H9 (cell line): ENCODE measurements around the gene UTS2B. TPM values are rescaled to one million over a fixed set of nuclear protein-coding genes. Genes with fewer than 3 reads are reported as not detected.
"Not testable (repeated sequence)": the region's sequence is repeated elsewhere in the genome, so short reads cannot be mapped to it uniquely, and the experiment has no call there.

ENCODE experiments used
- DNase-seq: peaks from one replicate; pipeline ENCODE4 v3.0.0-alpha.2; 2017
- H2AFZ ChIP-seq: one replicate; pipeline ENCODE4 v1.6.1; 2013; ENCODE audit warnings: mild to moderate bottlenecking, low read length, control low read depth, moderate library complexity
- H2AK5ac ChIP-seq: 2 replicates; pipeline ENCODE4 v1.6.1; 2013; ENCODE audit warnings: low read length, control low read depth, mixed read lengths; ENCODE audit not compliant: insufficient read length
- H2BK120ac ChIP-seq: one replicate; pipeline ENCODE4 v1.6.1; 2013; ENCODE audit warnings: low read depth, mild to moderate bottlenecking, low read length, control low read depth, inconsistent platforms; ENCODE audit not compliant: poor library complexity, severe bottlenecking
- H2BK12ac ChIP-seq: 2 replicates; pipeline ENCODE4 v1.6.1; 2013; ENCODE audit warnings: low read length, control low read depth, mixed read lengths, low read depth; ENCODE audit not compliant: insufficient read length
- H2BK15ac ChIP-seq: 2 replicates; pipeline ENCODE4 v1.6.1; 2013; ENCODE audit warnings: low read depth, low read length, control low read depth
- H2BK20ac ChIP-seq: one replicate; pipeline ENCODE4 v1.6.1; 2013; ENCODE audit warnings: low read depth, mild to moderate bottlenecking, low read length, control low read depth, inconsistent platforms; ENCODE audit not compliant: poor library complexity, severe bottlenecking
- H2BK5ac ChIP-seq: 2 replicates; pipeline ENCODE4 v1.6.1; 2013; ENCODE audit warnings: low read length, control low read depth, mixed read lengths; ENCODE audit not compliant: insufficient read length
- H3K14ac ChIP-seq: 2 replicates; pipeline ENCODE4 v1.6.1; 2013; ENCODE audit warnings: low read length, control low read depth; ENCODE audit not compliant: insufficient read depth
- H3K18ac ChIP-seq: 2 replicates; pipeline ENCODE4 v1.6.1; 2013; ENCODE audit warnings: low read depth, mild to moderate bottlenecking, mixed read lengths, low read length, control low read depth; ENCODE audit not compliant: insufficient read length
- H3K23ac ChIP-seq: 2 replicates; pipeline ENCODE4 v1.6.1; 2013; ENCODE audit warnings: low read length, control low read depth, mixed read lengths, low read depth; ENCODE audit not compliant: insufficient read length
- H3K23me2 ChIP-seq: 2 replicates; pipeline ENCODE4 v1.6.1; 2013; ENCODE audit warnings: low read depth, mild to moderate bottlenecking, mixed read lengths, low read length, control low read depth; ENCODE audit not compliant: insufficient read length, poor library complexity, severe bottlenecking
- H3K27ac ChIP-seq: 2 replicates; pipeline ENCODE4 v1.5.1; 2013; ENCODE audit warnings: low read length, control low read depth, mixed read lengths, low read depth; ENCODE audit not compliant: insufficient read length
- H3K27me3 ChIP-seq: 2 replicates; pipeline ENCODE4 v1.6.1; 2013; ENCODE audit warnings: low read length, control low read depth, inconsistent platforms; ENCODE audit not compliant: insufficient read depth
- H3K4ac ChIP-seq: 2 replicates; pipeline ENCODE4 v1.6.1; 2013; ENCODE audit warnings: low read depth, mild to moderate bottlenecking, control low read depth, inconsistent platforms, low read length, moderate library complexity
- H3K4me1 ChIP-seq: 2 replicates; pipeline ENCODE4 v1.6.1; 2013; ENCODE audit warnings: low read length, control low read depth, inconsistent platforms; ENCODE audit not compliant: insufficient read depth
- H3K4me2 ChIP-seq: 2 replicates; pipeline ENCODE4 v1.6.1; 2013; ENCODE audit warnings: low read length, control low read depth, mixed read lengths; ENCODE audit not compliant: insufficient read length, insufficient read depth
- H3K56ac ChIP-seq: 2 replicates; pipeline ENCODE4 v1.6.1; 2013; ENCODE audit warnings: low read depth, mild to moderate bottlenecking, mixed read lengths, low read length, control low read depth; ENCODE audit not compliant: insufficient read length
- H3K79me1 ChIP-seq: 2 replicates; pipeline ENCODE4 v1.6.1; 2013; ENCODE audit warnings: low read depth, mild to moderate bottlenecking, moderate library complexity, low read length, control low read depth, inconsistent platforms; ENCODE audit not compliant: insufficient read depth, poor library complexity, severe bottlenecking
- H3K79me2 ChIP-seq: 2 replicates; pipeline ENCODE4 v1.6.1; 2013; ENCODE audit warnings: low read length, control low read depth, inconsistent platforms; ENCODE audit not compliant: insufficient read depth
- H3K9ac ChIP-seq: 2 replicates; pipeline ENCODE4 v1.6.1; 2013; ENCODE audit warnings: low read length, control low read depth, mixed read lengths; ENCODE audit not compliant: insufficient read length; ENCODE audit errors: extremely low read depth
- H3K9me3 ChIP-seq: one replicate; pipeline ENCODE4 v1.6.1; 2013; ENCODE audit warnings: low read depth, low read length, inconsistent platforms; ENCODE audit not compliant: control insufficient read depth
- H3T11ph ChIP-seq: one replicate; pipeline ENCODE4 v1.6.1; 2013; ENCODE audit warnings: mild to moderate bottlenecking, low read length, control low read depth, inconsistent platforms
- H4K20me1 ChIP-seq: one replicate; pipeline ENCODE4 v1.6.1; 2013; ENCODE audit not compliant: control insufficient read depth, insufficient read length, insufficient read depth
- H4K5ac ChIP-seq: 2 replicates; pipeline ENCODE4 v1.6.1; 2013; ENCODE audit warnings: low read depth, mild to moderate bottlenecking, mixed read lengths, low read length, control low read depth; ENCODE audit not compliant: insufficient read length
- H4K8ac ChIP-seq: replicated peaks from 2 replicates; pipeline ENCODE4 v1.6.1; 2013; ENCODE audit warnings: low read length, control low read depth, mixed read lengths, low read depth; ENCODE audit not compliant: insufficient read length
- H4K91ac ChIP-seq: 2 replicates; pipeline ENCODE4 v1.6.1; 2013; ENCODE audit warnings: low read depth, mild to moderate bottlenecking, moderate library complexity, mixed read lengths, low read length, control low read depth; ENCODE audit not compliant: insufficient read length
- H3K27ac Mint-ChIP-seq, 3 experiments: 2 replicates in 2 of 3; 3 replicates in 1 of 3; pipeline ENCODE4 v1.8.0; 2020 to 2021; ENCODE audit warnings: mixed read lengths in 3 of 3, mild to moderate bottlenecking in 1 of 3, moderate library complexity in 1 of 3
- H3K27me3 Mint-ChIP-seq: 2 replicates; pipeline ENCODE4 v1.8.0; 2021; ENCODE audit warnings: low read depth, mild to moderate bottlenecking, moderate library complexity, mixed read lengths
- H3K36me3 Mint-ChIP-seq, 3 experiments: 2 replicates in 2 of 3; 3 replicates in 1 of 3; pipeline ENCODE4 v1.8.0; 2020 to 2021; ENCODE audit warnings: low read depth in 3 of 3, mixed read lengths in 3 of 3; ENCODE audit not compliant: insufficient read depth in 1 of 3
- H3K4me1 Mint-ChIP-seq, 2 experiments: 2 replicates each; pipeline ENCODE4 v1.8.0; 2020; ENCODE audit warnings: mixed read lengths in 2 of 2
- H3K4me3 Mint-ChIP-seq, 2 experiments: 2 replicates in 1 of 2; 3 replicates in 1 of 2; pipeline ENCODE4 v1.8.0; 2020 to 2021; ENCODE audit warnings: mild to moderate bottlenecking in 2 of 2, mixed read lengths in 2 of 2, moderate library complexity in 1 of 2
- H3K9me3 Mint-ChIP-seq, 2 experiments: 2 replicates in 1 of 2; 3 replicates in 1 of 2; pipeline ENCODE4 v1.8.0; 2020; ENCODE audit warnings: mild to moderate bottlenecking in 2 of 2, mixed read lengths in 2 of 2, moderate library complexity in 1 of 2
- WGBS: extraction: QIAGEN DNeasy Blood & Tissue Kit; methylation state at CpG from one replicate; pipeline ENCODE4 v1.1.7; 2013; ENCODE audit warnings: missing lambda C conversion rate, low lambda C conversion rate, mixed read lengths; ENCODE audit not compliant: insufficient read length; ENCODE audit errors: extremely low coverage; 5-methylcytosine and 5-hydroxymethylcytosine counted together
- total RNA-seq: library from RNA; stranded (reverse); gene quantifications from 2 replicates; pipeline ENCODE4 v1.2.1, GENCODE V29; 2021
- TF ChIP-seq, protein P1 (sequence below): fragments of 200-600 bp; sonication (generic); conservative IDR thresholded peaks from 3 replicates; pipeline ENCODE4 v1.8.0; 2021; ENCODE audit warnings: antibody characterized with exemption, mild to moderate bottlenecking

UTS2B gene
- total RNA-seq, 1 experiment from 2014 or later = 0.09 TPM

GRCh38 chr3:191275751-191276150, 54.6 kb downstream of the UTS2B start:
- no peak overlapping the region for H3K4me3 Mint-ChIP-seq
- H3K4me2 ChIP-seq = no peak overlapping the region
- H2BK15ac ChIP-seq = no peak overlapping the region
- H3K36me3 Mint-ChIP-seq = peaks cover 0 to 7% (median 0%) of the 10 kb centered on the region in 3 experiments; a peak in 1 of 7 replicates
- no peaks in the 10 kb centered on the region for H3K79me2 ChIP-seq
- H2BK20ac ChIP-seq = no peak overlapping the region
- peaks cover 0 to 3% of the 10 kb centered on the region in 2 experiments; a peak in 2 of 5 replicates for H3K9me3 Mint-ChIP-seq
- H3K27ac ChIP-seq = no peak overlapping the region
- no peaks in the 10 kb centered on the region for H4K20me1 ChIP-seq
- H3T11ph ChIP-seq = no peak overlapping the region
- H4K8ac ChIP-seq = no peak overlapping the region
- no peak overlapping the region for H3K18ac ChIP-seq
- no peak for DNase-seq
- no peak overlapping the region for H3K27ac Mint-ChIP-seq
- no peak overlapping the region for H3K9ac ChIP-seq
- TF ChIP-seq, protein P1, sequence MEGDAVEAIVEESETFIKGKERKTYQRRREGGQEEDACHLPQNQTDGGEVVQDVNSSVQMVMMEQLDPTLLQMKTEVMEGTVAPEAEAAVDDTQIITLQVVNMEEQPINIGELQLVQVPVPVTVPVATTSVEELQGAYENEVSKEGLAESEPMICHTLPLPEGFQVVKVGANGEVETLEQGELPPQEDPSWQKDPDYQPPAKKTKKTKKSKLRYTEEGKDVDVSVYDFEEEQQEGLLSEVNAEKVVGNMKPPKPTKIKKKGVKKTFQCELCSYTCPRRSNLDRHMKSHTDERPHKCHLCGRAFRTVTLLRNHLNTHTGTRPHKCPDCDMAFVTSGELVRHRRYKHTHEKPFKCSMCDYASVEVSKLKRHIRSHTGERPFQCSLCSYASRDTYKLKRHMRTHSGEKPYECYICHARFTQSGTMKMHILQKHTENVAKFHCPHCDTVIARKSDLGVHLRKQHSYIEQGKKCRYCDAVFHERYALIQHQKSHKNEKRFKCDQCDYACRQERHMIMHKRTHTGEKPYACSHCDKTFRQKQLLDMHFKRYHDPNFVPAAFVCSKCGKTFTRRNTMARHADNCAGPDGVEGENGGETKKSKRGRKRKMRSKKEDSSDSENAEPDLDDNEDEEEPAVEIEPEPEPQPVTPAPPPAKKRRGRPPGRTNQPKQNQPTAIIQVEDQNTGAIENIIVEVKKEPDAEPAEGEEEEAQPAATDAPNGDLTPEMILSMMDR = no peak
- no peak overlapping the region for H2BK120ac ChIP-seq
- no peak overlapping the region for H3K4ac ChIP-seq
- H3K4me1 Mint-ChIP-seq = no peaks in the 10 kb centered on the region
- no peak overlapping the region for H2AK5ac ChIP-seq
- no peaks in the 10 kb centered on the region for H3K27me3 Mint-ChIP-seq
- H2BK5ac ChIP-seq = no peak overlapping the region
- no peaks in the 10 kb centered on the region for H3K23me2 ChIP-seq
- no peaks in the 10 kb centered on the region for H3K4me1 ChIP-seq
- H3K79me1 ChIP-seq = no peaks in the 10 kb centered on the region
- H3K27me3 ChIP-seq = no peaks in the 10 kb centered on the region
- H3K56ac ChIP-seq = no peak overlapping the region
- no peak overlapping the region for H3K14ac ChIP-seq
- H2AFZ ChIP-seq = no peak overlapping the region
- H2BK12ac ChIP-seq = no peak overlapping the region
- H4K5ac ChIP-seq = no peak overlapping the region
- no peaks in the 10 kb centered on the region for H3K9me3 ChIP-seq
- H4K91ac ChIP-seq = no peak overlapping the region
- no peak overlapping the region for H3K23ac ChIP-seq

DNA sequence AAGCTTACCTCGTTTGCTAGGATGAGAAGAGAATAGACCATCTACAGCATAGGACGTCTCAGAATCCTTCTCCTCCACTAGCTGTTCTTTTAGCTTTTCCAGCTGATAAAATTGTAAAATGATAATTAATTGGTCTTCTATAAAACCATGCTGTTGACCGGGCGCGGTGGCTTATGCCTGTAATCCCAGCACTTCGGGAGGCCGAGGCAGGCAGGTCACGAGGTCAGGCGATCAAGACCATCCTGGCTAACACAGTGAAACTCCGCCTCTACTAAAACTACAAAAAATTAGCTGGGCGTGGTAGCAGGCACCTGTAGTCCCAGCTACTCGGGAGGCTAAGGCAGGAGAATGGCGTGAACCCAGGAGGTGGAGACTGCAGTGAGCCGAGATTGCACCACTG, 55.1 kb downstream of the UTS2B start:
- not testable (repeated sequence) for H3K27me3 Mint-ChIP-seq, H2AK5ac ChIP-seq, H3K23me2 ChIP-seq

More for the DNA sequence above, 55.1 kb downstream of the UTS2B start:
- not testable (repeated sequence) for H3K56ac ChIP-seq, H3K27ac ChIP-seq, DNase-seq, H2BK15ac ChIP-seq, H3T11ph ChIP-seq, H3K9me3 ChIP-seq, H2AFZ ChIP-seq, H4K91ac ChIP-seq, H3K4me1 ChIP-seq, H3K9me3 Mint-ChIP-seq, H3K27me3 ChIP-seq, H3K9ac ChIP-seq, H3K27ac Mint-ChIP-seq, H3K14ac ChIP-seq, H4K20me1 ChIP-seq, H3K23ac ChIP-seq, H3K18ac ChIP-seq, H2BK20ac ChIP-seq, H2BK12ac ChIP-seq, H2BK5ac ChIP-seq, H3K79me1 ChIP-seq, H3K4me3 Mint-ChIP-seq, H3K4me1 Mint-ChIP-seq, H3K4ac ChIP-seq, H4K8ac ChIP-seq, H3K36me3 Mint-ChIP-seq, H3K79me2 ChIP-seq, H3K4me2 ChIP-seq, H4K5ac ChIP-seq, H2BK120ac ChIP-seq
- no CpG with 5 or more reads among the region's 14 CpGs for WGBS
